Endodermal cell (in vitro differentiated cells): ENCODE measurements around the gene C3orf52. TPM values are rescaled to one million over a fixed set of nuclear protein-coding genes. Genes with fewer than 3 reads are reported as not detected.

ENCODE experiments used
- DNase-seq: peaks from one replicate; pipeline ENCODE4 v3.0.0-alpha.2; 2017
- H3K27ac ChIP-seq: 2 replicates; pipeline ENCODE4 v1.5.1; 2013; ENCODE audit warnings: mild to moderate bottlenecking, low read depth, low read length, moderate library complexity
- H3K27me3 ChIP-seq: 2 replicates; pipeline ENCODE4 v1.6.1; 2013; ENCODE audit warnings: mild to moderate bottlenecking, low read length, moderate library complexity; ENCODE audit not compliant: insufficient read depth, control insufficient read depth, poor library complexity, severe bottlenecking
- H3K36me3 ChIP-seq: 2 replicates; pipeline ENCODE4 v1.7.0; 2013; ENCODE audit warnings: mild to moderate bottlenecking, low read length, moderate library complexity; ENCODE audit not compliant: control insufficient read depth, insufficient read depth
- H3K4me1 ChIP-seq: one replicate; pipeline ENCODE4 v1.7.0; 2013; ENCODE audit warnings: low read length; ENCODE audit not compliant: control insufficient read depth, insufficient read depth
- H3K4me3 ChIP-seq: 2 replicates; pipeline ENCODE4 v1.5.1; 2013; ENCODE audit warnings: mild to moderate bottlenecking, low read length, moderate library complexity
- H3K9ac ChIP-seq: 2 replicates; pipeline ENCODE4 v1.6.1; 2013; ENCODE audit warnings: mild to moderate bottlenecking, low read length, moderate library complexity; ENCODE audit not compliant: poor library complexity, severe bottlenecking; ENCODE audit errors: extremely low read depth
- H3K9me3 ChIP-seq: 2 replicates; pipeline ENCODE4 v1.6.1; 2013; ENCODE audit warnings: mild to moderate bottlenecking, low read length, moderate library complexity; ENCODE audit not compliant: control insufficient read depth
- H3K27ac Mint-ChIP-seq: 2 replicates; pipeline ENCODE4 v1.8.0; 2020; ENCODE audit warnings: mixed read lengths
- H3K27me3 Mint-ChIP-seq: 2 replicates; pipeline ENCODE4 v1.8.0; 2021; ENCODE audit warnings: mild to moderate bottlenecking, mixed read lengths; ENCODE audit not compliant: insufficient read depth
- H3K36me3 Mint-ChIP-seq: 2 replicates; pipeline ENCODE4 v1.8.0; 2020; ENCODE audit warnings: low read depth, mixed read lengths
- H3K4me1 Mint-ChIP-seq: 2 replicates; pipeline ENCODE4 v1.8.0; 2020; ENCODE audit warnings: mixed read lengths
- H3K4me3 Mint-ChIP-seq: 2 replicates; pipeline ENCODE4 v1.8.0; 2020; ENCODE audit warnings: mild to moderate bottlenecking, moderate library complexity, mixed read lengths
- H3K9me3 Mint-ChIP-seq: 2 replicates; pipeline ENCODE4 v1.8.0; 2020; ENCODE audit warnings: mild to moderate bottlenecking, mixed read lengths
- CTCF ChIP-seq: fragments of 200-600 bp; sonication (generic); conservative IDR thresholded peaks from 2 replicates; pipeline ENCODE4 v1.5.0; 2021; ENCODE audit warnings: antibody characterized with exemption, mild to moderate bottlenecking
- WGBS, 2 experiments: methylation state at CpG; one replicate each; pipeline versions ENCODE4 v1.1.5 to v1.1.7; 2013; ENCODE audit warnings: missing lambda C conversion rate in 2 of 2, mixed read lengths in 1 of 2; ENCODE audit not compliant: insufficient coverage in 1 of 2, insufficient read length in 1 of 2; 5-methylcytosine and 5-hydroxymethylcytosine counted together
- total RNA-seq, 2 donors: library from RNA; stranded (reverse); fragmentation: NEBNext Ultra II Directional in 1 of 2; extraction: Animal tissue kit (Norgen Biotek cat#: 25700) in 1 of 2; gene quantifications; 2 replicates in 1 of 2; 3 replicates in 1 of 2; pipeline ENCODE4 v1.2.1, GENCODE V29; 2021

Gene C3orf52
- total RNA-seq, 2 donors from 2014 or later: 5.2 to 6.7 TPM

GRCh38 chr3:112053229-112053628, 33.0 kb upstream of the C3orf52 start:
- Histone ChIP-seq H3K9ac (peak overlapping the region; percentile 31), H3K27ac (no peak overlapping the region), H3K9me3 (no peaks in the 10 kb centered on the region), H3K4me1 (peaks cover 12% of the 10 kb centered on the region), H3K36me3 (no peaks in the 10 kb centered on the region), H3K4me3 (peak overlapping the region; percentile 11), H3K27me3 (peaks cover 25% of the 10 kb centered on the region)
- Mint-ChIP-seq H3K4me1 (peaks cover 37% of the 10 kb centered on the region), H3K27me3 (peaks cover 25% of the 10 kb centered on the region), H3K36me3 (no peaks in the 10 kb centered on the region), H3K4me3 (no peak overlapping the region), H3K27ac (no peak overlapping the region), H3K9me3 (no peaks in the 10 kb centered on the region)
- 6 to 20% methylated on average over 1 of the region's 1 CpG for WGBS, 2 experiments
- no peak for TF ChIP-seq CTCF
- DNase-seq: peak; percentile 55

DNA sequence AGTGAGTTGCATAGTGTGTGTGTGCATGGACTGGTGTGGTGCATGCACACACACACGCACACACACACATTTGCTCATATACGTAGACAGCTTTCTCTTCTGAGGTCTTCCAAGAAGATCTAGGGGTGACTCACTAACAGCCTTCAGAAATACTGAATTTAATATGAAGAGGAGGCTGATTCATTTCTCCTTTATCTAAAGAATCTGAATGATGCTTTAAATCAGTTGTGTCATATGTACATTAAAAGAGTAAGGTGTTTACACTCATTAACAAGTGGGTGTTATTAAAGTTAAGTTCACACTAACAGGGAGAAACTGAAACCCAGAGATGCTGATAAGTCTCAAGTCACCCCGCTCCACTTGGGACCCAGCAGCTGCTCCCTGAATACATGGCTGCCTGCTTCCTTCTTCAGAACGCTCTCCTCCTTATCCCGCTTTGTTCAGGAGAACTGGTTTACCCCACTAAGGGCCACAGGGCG, 29.7 kb upstream of the C3orf52 start:
- Mint-ChIP-seq H3K27ac (no peak overlapping the region), H3K4me1 (peaks cover 25% of the 10 kb centered on the region), H3K9me3 (peaks cover 18% of the 10 kb centered on the region), H3K36me3 (peaks cover 2% of the 10 kb centered on the region), H3K4me3 (no peak overlapping the region), H3K27me3 (peaks cover 15% of the 10 kb centered on the region)
- H3K27me3 ChIP-seq: peaks cover 13% of the 10 kb centered on the region
- no peak overlapping the region for H3K9ac ChIP-seq
- H3K36me3 ChIP-seq: no peaks in the 10 kb centered on the region
- H3K27ac ChIP-seq: no peak overlapping the region
- H3K4me1 ChIP-seq: peaks cover 7% of the 10 kb centered on the region
- H3K4me3 ChIP-seq: no peak overlapping the region
- no peak for DNase-seq
- no peak for TF ChIP-seq CTCF
- WGBS, 2 experiments: 94 to 100% methylated on average over 3 to 6 of the region's 6 CpGs
- no peaks in the 10 kb centered on the region for H3K9me3 ChIP-seq

DNA sequence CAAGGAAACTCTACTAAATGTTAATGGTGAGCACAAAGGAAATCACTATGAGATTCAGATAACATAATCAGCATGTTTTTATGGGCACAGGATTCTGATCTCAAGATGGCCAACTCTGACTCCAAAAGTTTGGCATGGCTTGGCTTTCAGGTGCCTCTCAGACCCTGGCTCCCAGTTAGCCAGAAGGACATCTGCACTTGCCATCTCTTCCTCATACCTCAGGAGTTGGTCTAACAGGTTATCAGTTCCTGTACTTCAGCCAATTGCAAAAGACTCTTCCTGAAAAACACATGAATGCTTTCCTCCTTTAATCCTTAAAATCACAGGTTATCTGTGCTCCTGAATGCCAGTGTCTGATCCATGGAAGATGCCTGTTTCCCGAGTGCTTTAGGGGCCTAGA, 26.7 kb upstream of the C3orf52 start:
- no peak overlapping the region for H3K27ac Mint-ChIP-seq

More for the DNA sequence above, 26.7 kb upstream of the C3orf52 start:
- Mint-ChIP-seq H3K9me3 (peaks cover 18% of the 10 kb centered on the region), H3K27me3 (peaks cover 9% of the 10 kb centered on the region), H3K4me3 (no peak overlapping the region), H3K36me3 (peaks cover 2% of the 10 kb centered on the region), H3K4me1 (no peaks in the 10 kb centered on the region)
- Histone ChIP-seq H3K9ac (no peak overlapping the region), H3K9me3 (no peaks in the 10 kb centered on the region), H3K27me3 (peaks cover 13% of the 10 kb centered on the region), H3K36me3 (no peaks in the 10 kb centered on the region), H3K4me3 (no peak overlapping the region), H3K4me1 (no peaks in the 10 kb centered on the region), H3K27ac (no peak overlapping the region)
- WGBS, 2 experiments: 83 to 90% methylated on average over 1 of the region's 1 CpG
- no peak for TF ChIP-seq CTCF
- DNase-seq: no peak
